Measurements from ENCODE around the gene MXRA7. TPM values are rescaled to one million over a fixed set of nuclear protein-coding genes. Genes with fewer than 3 reads are reported as not detected.

MXRA7 gene
- total RNA-seq, 1 donor from 2014 or later: 236 TPM

DNA sequence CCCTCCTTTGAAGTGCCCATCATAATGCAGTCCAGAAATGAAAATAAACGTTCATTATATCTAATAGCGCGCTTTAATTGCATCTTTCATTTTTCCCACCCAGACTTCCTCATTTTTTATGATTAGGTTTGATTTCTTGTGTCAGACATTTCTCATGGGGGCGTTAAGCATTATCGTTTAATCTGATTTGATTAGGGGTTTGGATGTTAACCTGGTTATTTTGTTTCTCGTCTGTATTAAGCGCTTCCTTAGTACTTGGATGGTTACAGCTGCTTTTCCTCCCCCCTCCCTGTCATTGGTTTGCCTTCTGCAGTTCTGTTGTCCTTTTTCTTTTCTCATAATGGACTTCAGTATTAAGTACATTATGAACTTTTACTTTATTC lies 27.7 kb upstream of the MXRA7 start:
- Mint-ChIP-seq H3K36me3 (ENCODE audit: unreplicated experiment) (no peaks in the 10 kb centered on the region), H3K4me3 (ENCODE audit: unreplicated experiment) (peak overlapping the region; percentile 90), H3K27ac (ENCODE audit: unreplicated experiment) (peak overlapping the region; percentile 99), H3K4me1 (ENCODE audit: low read depth, unreplicated experiment) (peaks cover 17% of the 10 kb centered on the region), H3K27me3 (ENCODE audit: unreplicated experiment) (peaks cover 13% of the 10 kb centered on the region), H3K9me3 (ENCODE audit: unreplicated experiment) (peaks cover 10% of the 10 kb centered on the region)
- DNase-seq: no peak
- TF ChIP-seq, protein P1, sequence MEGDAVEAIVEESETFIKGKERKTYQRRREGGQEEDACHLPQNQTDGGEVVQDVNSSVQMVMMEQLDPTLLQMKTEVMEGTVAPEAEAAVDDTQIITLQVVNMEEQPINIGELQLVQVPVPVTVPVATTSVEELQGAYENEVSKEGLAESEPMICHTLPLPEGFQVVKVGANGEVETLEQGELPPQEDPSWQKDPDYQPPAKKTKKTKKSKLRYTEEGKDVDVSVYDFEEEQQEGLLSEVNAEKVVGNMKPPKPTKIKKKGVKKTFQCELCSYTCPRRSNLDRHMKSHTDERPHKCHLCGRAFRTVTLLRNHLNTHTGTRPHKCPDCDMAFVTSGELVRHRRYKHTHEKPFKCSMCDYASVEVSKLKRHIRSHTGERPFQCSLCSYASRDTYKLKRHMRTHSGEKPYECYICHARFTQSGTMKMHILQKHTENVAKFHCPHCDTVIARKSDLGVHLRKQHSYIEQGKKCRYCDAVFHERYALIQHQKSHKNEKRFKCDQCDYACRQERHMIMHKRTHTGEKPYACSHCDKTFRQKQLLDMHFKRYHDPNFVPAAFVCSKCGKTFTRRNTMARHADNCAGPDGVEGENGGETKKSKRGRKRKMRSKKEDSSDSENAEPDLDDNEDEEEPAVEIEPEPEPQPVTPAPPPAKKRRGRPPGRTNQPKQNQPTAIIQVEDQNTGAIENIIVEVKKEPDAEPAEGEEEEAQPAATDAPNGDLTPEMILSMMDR (IDR thresholded peaks at IDR 0.05; ENCODE audit: partially characterized antibody, unreplicated experiment): no peak

DNA sequence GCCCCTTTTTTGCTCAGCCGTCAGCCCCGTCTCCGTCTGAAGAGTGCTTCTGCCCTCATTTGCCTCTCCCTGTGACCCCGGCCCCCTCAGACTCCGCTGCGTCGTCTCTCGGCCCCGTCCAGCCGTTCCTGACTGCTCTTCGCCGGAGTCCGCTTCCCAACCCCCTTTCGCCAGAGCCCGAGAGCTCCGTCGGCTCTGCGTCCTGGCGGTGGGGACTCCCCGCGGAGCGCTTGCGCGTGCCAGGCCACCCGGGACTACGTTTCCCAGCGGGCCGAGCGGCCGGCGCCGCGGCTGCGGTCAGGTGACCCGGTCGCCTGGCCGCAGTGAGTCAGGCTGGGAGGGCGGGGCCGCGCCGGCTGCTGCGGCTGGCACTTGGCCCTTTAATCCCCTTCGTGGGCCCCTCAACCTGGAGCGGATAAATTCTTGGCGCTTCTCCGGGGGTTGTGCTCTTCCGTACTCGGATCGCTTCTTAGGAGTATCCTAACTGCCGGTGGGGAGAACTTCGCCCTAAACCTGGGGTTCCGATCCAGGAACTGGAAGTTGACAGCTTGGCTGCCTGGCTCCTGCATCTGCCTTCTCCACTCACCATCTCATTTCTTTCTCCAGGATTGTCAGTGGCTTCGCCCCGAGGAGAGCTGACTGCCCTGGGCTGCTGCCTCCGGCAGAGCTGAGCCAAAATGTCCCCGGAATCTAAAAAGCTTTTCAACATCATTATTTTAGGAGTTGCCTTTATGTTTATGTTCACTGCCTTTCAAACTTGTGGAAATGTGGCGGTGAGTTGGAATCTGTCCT lies 27.1 kb upstream of the MXRA7 start, which contains the start of gene MFSD11:
TSS of gene MFSD11 (plus strand) at position 444 of the 792 bp plus-strand sequence. CDS start at position 678, 234 bp downstream.
- peak within 1 kb of the TSS; percentile 99 for H3K27ac Mint-ChIP-seq (ENCODE audit: unreplicated experiment)
- TF ChIP-seq, protein P1 (IDR thresholded peaks at IDR 0.05; ENCODE audit: partially characterized antibody, unreplicated experiment): no peak
- H3K9me3 Mint-ChIP-seq (ENCODE audit: unreplicated experiment): peaks cover 10% of the 10 kb centered on the region
- peaks cover 13% of the 10 kb centered on the region for H3K27me3 Mint-ChIP-seq (ENCODE audit: unreplicated experiment)
- DNase-seq: peak; percentile 94
- no peaks in the 10 kb centered on the region for H3K36me3 Mint-ChIP-seq (ENCODE audit: unreplicated experiment)
- peak within 1 kb of the TSS; percentile 90 for H3K4me3 Mint-ChIP-seq (ENCODE audit: unreplicated experiment)
- peaks cover 20% of the 10 kb centered on the region for H3K4me1 Mint-ChIP-seq (ENCODE audit: low read depth, unreplicated experiment)

DNA sequence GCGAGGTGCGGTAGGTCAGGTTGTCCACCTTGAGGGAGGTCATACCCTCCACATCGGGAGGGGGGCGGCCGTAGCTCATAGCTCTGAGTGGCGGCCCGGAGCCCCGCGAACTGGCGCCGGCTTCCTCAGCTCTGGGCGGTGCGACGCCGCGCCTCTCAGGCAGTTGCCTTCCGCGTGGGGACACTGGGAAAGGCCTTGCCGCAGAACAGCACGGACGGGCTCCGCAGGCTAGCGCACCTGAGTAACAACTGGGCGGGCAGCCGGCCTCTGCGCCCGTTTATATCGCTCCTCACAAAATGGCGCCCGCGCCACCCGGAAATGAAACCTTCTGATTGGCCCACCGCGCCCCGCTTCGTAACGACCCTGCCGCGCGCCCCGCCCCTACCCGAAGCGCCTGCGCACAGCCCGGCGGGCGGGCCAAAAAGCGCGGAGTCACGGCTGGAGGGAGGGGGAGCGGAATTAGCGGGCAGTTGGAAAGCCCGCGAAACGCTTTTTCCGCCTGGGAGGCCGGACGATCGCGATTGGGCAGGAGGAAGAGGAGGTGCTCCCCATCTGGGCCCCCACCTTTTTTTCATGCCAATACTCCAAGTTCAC lies 26.4 kb upstream of the MXRA7 start, which contains the start of gene SRSF2:
TSS of gene SRSF2 (minus strand) at position 250 of the 594 bp plus-strand sequence. CDS start at position 79, 171 bp downstream.
- Mint-ChIP-seq H3K4me1 (ENCODE audit: low read depth, unreplicated experiment) (peaks cover 20% of the 10 kb centered on the region), H3K36me3 (ENCODE audit: unreplicated experiment) (no peaks in the 10 kb centered on the region), H3K9me3 (ENCODE audit: unreplicated experiment) (peaks cover 10% of the 10 kb centered on the region), H3K27ac (ENCODE audit: unreplicated experiment) (peak within 1 kb of the TSS; percentile 99), H3K27me3 (ENCODE audit: unreplicated experiment) (peaks cover 13% of the 10 kb centered on the region), H3K4me3 (ENCODE audit: unreplicated experiment) (peak within 1 kb of the TSS; percentile 97)
- TF ChIP-seq, protein P1 (IDR thresholded peaks at IDR 0.05; ENCODE audit: partially characterized antibody, unreplicated experiment): no peak
- DNase-seq: peak; percentile 98

DNA sequence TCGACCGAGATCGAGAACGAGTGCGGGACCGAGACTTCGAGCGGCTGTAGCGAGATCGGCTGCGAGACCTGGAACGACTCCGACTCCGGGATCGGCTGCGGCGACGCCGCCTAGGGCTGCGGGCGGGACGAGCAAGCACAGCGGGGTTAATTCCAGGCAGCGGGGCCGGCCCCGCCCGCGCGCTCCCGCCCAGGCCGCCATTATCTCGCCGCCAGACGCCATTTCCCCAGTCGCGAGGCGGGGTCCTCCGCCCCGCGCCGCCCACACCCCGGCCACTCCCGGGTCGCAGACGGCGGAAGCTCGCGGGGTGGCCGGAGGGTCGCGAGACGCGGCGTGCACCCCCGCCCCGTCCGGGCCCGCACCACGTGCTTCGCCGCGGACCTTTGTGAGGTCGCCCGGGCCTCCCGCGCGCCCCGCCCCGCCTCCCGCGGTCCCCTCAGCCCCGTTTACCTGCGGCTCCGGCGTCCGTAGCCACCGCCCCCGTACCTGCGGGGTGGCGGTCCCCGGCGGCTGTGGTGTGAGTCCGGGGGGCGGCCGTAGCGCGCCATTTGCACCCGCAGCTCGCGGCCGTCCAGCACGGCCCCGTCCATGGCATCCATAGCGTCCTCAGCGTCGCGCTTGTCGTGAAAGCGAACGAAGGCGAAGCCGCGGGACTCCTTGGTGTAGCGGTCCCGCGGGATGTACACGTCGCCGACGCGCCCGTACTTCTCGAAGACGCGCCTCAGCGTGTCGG lies 25.8 kb upstream of the MXRA7 start:
- H3K9me3 Mint-ChIP-seq (ENCODE audit: unreplicated experiment): peaks cover 10% of the 10 kb centered on the region
- H3K27ac Mint-ChIP-seq (ENCODE audit: unreplicated experiment): peak overlapping the region; percentile 94
- peak; percentile 86 for DNase-seq
- peaks cover 13% of the 10 kb centered on the region for H3K27me3 Mint-ChIP-seq (ENCODE audit: unreplicated experiment)
- TF ChIP-seq, protein P1 (IDR thresholded peaks at IDR 0.05; ENCODE audit: partially characterized antibody, unreplicated experiment): no peak
- H3K4me1 Mint-ChIP-seq (ENCODE audit: low read depth, unreplicated experiment): peaks cover 19% of the 10 kb centered on the region
- H3K36me3 Mint-ChIP-seq (ENCODE audit: unreplicated experiment): no peaks in the 10 kb centered on the region
- peak overlapping the region; percentile 97 for H3K4me3 Mint-ChIP-seq (ENCODE audit: unreplicated experiment)

Data from glutamatergic neuron (in vitro differentiated cells).